SIG-M5 (cell line): ENCODE results near the gene CLEC4C.

Experiments
- DNase-seq: peaks from one replicate; lab custom pipeline; 2025; lab: John Stamatoyannopoulos, UW

Gene CLEC4C

DNA sequence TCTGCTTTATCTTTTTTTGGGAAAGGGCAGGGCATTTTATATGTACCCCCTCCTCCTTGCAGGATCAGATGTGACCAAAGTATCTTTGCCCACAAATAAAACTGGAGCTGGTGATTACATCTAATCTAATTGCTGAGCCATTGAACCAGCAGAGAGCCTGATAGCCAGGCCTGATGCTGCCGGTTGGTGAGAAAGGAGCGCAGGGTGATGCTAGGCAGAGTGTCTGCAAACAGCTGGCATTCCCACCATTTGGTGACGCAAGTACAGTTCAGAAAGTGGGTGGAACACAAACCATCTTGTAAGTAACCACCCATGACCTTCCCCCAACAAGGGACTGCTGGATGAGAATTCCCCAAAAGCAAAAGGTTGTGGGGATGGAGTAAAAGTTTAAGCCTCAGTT lies 23.2 kb downstream of the CLEC4C start:
- no peak for DNase-seq

DNA sequence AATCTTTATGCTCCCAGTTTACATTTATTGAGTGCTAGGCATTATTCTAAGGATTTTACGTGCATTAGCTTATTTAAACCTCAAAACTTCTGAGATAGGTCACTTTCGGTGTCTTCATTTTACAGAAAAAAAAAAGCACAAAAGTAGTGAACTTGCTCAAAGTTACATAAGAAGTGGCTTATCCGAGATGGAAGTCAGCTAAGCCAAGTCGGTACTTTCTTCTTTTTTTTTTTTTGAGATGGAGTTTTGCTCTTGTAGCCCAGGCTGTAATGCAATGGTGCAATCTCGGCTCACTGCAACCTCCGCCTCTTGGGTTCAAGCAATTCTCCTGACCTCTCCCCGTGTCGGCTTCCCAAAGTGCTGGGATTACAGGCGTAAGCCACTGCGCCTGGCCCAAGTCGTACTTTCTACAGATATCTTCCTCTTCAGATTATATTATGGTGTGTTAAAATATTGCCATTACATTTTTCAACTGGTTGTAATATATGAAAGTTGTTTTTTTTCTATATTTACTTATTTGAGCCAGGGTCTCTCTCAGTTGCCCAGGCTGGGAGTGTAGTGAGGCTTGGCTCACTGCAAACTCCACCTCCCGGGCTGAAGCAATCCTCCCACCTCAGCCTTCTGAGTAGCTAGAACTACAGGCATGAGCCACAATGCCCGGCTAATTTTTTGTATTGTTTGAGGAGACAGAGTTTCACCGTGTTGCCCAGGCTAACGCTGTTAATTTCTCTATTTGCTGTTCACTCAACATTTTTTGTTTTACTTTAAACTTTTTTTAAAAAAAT lies 27.0 kb downstream of the CLEC4C start:
- no peak for DNase-seq

DNA sequence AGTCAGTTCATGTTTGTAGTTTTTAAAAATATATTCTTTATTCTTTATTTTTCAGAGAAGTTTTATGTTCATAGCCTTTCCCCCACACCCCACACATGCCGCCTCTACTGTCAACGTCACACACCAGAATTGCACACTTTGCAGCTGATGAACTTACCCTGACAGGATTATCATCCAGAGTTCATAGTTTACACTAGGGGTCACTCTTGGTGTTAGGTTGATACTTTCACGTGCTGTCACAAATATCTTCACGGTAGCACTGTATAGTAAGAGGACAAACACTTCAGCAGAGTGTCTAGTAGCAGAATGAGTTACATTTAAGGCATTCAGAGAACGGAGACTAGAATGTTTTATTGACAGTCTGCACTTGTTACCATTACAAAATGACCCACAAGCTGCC lies 30.8 kb downstream of the CLEC4C start:
- no peak for DNase-seq

DNA sequence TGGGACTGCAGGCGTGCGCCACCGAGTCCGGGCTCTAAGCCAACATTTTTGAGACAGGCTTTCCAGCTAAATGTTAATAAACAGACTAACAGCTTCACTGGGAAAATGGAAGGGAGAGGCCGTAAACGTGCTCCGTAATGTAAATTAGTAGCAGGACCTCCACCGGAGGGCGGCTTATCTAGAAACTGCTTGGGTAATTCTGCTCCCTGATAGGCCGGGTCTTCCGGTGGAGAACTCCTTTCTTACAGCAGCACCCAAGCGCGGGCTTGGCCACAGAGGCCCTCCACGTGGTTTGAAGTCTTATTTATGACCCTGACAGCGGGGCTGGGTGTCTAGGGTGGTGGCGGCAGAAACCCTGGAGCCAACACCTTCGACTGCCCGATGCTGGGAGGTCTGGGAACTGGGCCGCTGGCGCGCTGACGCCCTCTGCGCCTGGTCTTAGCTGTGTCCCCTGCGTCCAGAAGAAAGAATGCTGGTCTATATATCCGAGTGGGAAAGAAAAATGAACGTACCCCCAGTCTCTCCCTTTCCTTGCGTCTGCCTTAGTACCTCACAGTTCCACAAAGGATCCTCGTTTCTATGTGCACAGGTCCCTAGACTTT lies 34.2 kb downstream of the CLEC4C start:
- no peak for DNase-seq

DNA sequence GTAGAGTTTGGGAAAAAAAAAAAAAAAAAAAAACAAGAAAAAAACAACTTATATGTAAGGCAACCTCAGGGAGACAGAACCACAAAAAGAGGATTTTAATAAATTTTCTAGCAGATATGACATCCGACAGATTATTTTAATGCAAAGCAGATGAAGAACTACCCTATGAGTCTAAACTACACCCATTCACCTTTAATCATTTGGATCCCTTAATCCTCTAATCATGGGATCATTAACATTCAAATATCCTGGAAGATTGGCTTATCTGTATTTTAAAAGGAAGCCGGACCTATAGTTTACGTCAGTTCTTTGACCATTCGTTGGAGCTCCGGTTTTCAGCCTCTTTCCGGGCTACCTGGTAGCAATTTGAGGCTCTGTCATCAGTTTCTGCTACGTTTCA lies 36.0 kb downstream of the CLEC4C start, which contains the start of gene DPPA3:
Gene DPPA3, plus strand, starts transcription at position 301 of the 400 bp plus-strand sequence. CDS start 138 bp downstream, outside the sequence.
- DNase-seq = no peak

DNA sequence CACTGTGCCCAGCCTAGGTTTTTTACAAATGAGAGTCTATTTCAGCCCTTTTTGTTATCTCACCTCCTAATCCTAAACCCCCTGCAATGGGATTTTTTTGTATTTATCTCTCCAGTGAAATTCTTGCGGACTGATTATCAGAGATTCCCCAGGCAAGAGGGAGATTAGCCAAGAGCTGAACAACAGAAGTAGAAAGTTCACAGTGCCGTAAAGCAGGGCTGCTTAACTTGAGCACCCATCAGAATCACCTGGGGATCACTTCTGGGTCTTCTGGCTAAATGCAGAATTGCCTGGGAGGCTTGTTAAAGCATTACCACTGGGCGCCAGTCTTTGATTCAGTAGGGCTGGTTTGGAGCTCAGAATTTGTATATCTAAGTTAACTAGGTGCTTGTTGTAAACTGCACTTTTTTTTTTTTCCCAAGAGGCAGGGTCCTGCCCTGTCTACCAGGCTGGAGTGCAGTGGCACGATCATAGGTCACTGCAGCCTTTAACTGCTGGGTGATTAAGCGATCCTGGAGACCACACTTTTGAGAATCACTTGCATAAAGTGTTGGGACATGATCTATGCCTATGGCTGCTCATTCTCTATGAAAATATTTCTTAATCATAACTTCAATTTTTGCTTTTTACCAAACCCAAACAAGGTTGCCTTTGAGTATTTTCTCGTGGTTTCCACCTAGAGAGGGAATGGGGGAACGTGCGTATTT lies 37.1 kb downstream of the CLEC4C start:
- no peak for DNase-seq

DNA sequence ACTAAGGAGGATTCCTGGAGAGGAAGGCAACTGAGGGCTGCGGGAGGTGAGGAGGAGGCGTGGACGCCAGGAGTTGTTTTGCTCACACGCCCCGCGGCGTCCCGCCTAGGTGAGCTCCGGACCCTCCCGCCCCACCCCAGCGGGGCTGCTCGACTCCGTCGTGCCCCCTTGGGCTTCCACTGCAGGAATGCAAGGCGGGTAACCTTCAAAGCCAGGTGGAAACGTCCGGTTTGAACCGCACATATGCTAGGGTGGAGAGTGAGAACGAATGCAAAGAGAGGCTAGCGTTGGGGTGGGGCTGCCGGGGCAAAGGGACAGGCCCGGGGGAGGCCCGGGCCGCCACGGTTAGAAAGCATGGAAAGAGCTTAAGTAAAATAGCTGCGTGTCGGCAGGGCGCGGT lies 41.3 kb downstream of the CLEC4C start:
- no peak for DNase-seq

DNA sequence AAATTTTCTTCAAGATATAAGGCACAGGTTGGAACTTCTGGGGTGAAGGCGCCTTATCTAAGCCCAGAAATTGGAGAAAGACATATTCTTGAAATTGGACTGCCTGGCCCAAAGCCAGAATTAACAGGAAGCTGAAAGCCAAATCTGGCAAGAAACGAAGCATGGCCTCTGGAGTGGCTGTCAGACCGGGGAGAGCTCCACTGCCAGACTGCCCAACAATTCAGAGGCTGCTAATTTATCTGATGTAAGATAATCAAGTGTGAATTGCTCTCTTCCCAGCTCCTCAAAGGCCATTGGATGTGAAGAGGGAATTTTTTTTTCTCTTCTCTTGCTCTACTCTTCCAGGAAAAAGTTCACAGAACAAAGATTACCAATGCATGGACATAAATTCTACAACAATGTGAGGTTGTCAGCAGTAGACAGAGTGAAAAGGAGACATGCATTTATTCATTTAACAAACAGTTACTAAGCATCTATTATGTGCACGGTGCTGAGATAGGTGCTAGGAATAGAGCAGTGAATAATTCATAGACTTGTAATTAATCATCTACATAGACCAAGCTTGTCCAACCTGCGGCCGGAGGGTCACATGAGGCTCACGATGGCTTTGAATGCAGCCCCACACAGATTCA lies 51.5 kb downstream of the CLEC4C start, which contains the start of gene GDF3:
Gene GDF3, minus strand, starts transcription at position 210 of the 632 bp plus-strand sequence. Its CDS starts 47 bp downstream, at position 163.
- no peak for DNase-seq

DNA sequence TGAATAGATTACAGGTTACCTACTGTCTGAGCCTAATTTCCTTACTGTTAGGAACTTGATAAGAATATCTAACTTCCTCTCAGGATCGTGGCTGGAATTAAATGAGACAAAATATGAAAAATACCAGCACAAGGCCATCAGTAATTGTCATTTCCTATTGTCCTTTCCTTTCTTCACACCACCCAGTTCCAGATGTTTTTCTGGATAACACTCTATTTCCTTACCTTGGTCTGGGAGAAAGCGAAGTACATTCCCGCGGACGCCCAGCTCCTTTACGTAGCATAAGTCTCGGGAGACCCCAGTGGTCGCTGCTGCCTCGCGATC lies 52.0 kb downstream of the CLEC4C start:
- no peak for DNase-seq

DNA sequence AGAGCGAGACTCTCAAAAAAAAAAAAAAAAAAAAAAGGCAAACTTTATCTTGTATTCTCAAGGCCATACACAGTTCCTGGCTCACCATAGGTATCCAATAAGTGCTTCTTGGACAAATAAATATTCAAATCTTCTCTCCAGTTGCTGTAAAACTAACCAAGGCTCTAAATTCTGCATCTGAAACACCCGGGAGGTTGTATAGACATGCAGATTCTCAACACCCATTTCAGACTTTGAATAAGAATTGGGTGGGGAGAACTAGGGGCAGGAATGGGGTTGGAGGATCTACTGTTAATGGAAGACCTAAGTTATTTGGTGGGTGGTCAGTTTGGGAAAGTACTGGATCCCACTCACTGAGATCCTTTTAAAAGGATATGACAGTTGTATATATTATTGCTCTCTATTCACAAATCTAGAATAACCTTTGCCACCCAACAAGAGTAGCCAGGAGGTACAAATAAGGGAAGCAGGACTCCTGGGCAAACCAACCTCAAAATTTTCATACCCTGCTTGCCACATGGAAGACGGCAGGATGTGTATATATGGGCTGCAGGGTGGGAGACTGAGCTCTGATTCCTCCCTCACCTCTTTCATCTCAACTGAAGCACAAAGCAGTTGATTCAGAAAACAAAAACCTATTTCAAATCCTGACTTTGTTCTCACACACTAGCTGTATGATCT lies 52.5 kb downstream of the CLEC4C start:
- DNase-seq = no peak

DNA sequence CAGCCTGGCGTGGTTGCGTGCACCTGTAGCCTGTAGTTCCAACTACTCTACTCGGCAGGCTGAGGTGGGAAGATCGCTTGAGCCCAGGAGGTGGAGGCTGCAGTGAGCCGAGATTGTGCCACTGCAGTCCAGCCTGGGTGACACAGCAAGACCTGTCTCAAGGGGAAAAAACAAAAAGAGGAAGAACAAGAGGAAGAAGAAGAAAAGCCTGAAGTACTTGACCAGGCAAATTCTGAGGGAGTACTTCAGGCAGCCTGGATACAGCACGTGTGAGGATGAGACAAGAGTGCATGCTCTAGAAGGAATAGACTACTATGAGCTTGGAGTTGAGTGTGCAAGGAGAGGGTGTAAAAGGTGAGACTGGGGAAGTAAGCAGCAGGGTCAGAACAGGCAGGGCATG lies 53.4 kb downstream of the CLEC4C start:
- no peak for DNase-seq

DNA sequence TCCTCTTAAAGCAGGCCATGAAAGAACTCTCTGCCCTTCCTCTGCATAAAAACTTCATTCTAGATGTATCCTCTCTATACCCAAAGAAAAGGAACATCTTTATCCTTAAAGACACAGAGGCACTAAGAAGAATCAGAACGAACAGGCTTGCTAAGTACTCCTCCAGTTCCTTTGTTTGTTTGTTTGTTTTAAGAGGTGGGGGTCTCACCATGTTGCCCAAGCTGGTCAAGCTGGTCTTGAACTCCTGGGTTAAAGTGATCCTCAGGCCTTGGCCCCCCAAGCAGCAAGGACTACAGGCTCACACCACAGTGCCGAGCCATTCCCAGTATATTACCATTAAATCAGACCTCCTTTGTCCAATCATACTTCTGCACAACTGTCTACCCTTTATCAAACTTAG lies 65.6 kb downstream of the CLEC4C start:
- no peak for DNase-seq
